ENCODE measurements around the gene CGB2. TPM values are rescaled to one million over a fixed set of nuclear protein-coding genes. Genes with fewer than 3 reads are reported as not detected.

The CGB2 gene
- total and polyA plus RNA-seq, 9 of the 15 experiments (the other 6 are each of a cell fraction or from before 2014, with no cell fraction given), result 0.22 TPM; not detected in 8

DNA sequence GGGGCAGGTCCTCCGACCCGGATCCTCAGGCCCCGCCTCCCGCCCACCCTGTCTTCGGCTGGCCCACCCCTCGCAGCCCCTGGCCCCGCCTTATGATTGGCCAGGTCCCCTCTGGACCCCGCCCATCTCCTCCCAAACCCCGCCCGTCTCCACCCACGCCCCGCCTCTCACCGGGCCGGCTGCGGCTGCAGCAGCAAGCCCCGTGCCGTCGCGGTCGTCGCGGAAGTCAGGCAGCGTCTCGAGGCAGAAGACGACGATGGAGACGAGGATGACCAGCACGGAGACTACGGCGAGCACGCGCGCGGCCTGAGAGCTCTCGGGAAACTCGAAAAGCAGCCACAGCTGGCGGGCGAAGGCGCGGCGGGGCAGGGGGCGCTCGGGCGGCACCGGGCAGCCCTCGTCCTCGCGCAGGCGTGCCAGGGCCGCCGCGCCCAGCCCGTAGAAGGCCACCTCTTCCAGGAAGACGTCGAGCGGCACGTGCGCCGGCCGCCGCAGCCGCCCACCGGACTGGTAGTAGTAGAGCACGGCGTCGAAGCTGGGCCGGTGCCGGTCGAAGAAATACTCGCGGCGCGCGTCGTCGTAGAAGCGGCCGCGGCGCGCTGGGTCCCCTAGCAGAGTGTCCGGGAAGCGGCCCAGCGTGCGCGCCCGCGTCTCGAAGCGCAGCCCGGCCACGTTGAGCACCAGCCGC is 40.3 kb downstream of the CGB2 start (continued):
- TF ChIP-seq, protein P1, sequence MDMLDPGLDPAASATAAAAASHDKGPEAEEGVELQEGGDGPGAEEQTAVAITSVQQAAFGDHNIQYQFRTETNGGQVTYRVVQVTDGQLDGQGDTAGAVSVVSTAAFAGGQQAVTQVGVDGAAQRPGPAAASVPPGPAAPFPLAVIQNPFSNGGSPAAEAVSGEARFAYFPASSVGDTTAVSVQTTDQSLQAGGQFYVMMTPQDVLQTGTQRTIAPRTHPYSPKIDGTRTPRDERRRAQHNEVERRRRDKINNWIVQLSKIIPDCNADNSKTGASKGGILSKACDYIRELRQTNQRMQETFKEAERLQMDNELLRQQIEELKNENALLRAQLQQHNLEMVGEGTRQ (CRISPR knock-in tag; IDR thresholded peaks at IDR 0.05), result no peak
- TF ChIP-seq PATZ1 (CRISPR knock-in tag; IDR thresholded peaks at IDR 0.05; ENCODE audit: borderline replicate concordance) (no peak), BACH1 (tag; IDR thresholded peaks at IDR 0.05) (no peak), CXXC5 (CRISPR knock-in tag; IDR thresholded peaks at IDR 0.05) (peak; percentile 28; the same call in 1 of the 2 replicates), ZNF124 (CRISPR knock-in tag; IDR thresholded peaks at IDR 0.05) (no peak), ZNF354B (CRISPR knock-in tag; IDR thresholded peaks at IDR 0.05) (no peak), RBFOX2 (IDR thresholded peaks at IDR 0.05; ENCODE audit: low read depth, low read length) (peak; percentile 40), ZBTB8A (IDR thresholded peaks at IDR 0.05; ENCODE audit: partially characterized antibody) (no peak), MYBL2 (IDR thresholded peaks at IDR 0.05; ENCODE audit: low read depth) (no peak), MYBL2 (CRISPR knock-in tag; IDR thresholded peaks at IDR 0.05; ENCODE audit: borderline replicate concordance) (no peak), CBX3 (IDR thresholded peaks at IDR 0.05; ENCODE audit: borderline replicate concordance in 1 of 2, low read length in 2 of 2) (peak in 1 of 2 experiments; percentile 32; a peak in 1 of 3 replicates), PCBP1 (IDR thresholded peaks at IDR 0.05; ENCODE audit: low read depth, low read length, poor library complexity, severe bottlenecking) (peak; percentile 56), HDAC1 (IDR thresholded peaks at IDR 0.05) (no peak), SOX6 (IDR thresholded peaks at IDR 0.05) (no peak), ARID2 (IDR thresholded peaks at IDR 0.05) (no peak), GATAD2B (IDR thresholded peaks at IDR 0.05; ENCODE audit: borderline replicate concordance) (no peak), ZNF133 (CRISPR knock-in tag; IDR thresholded peaks at IDR 0.05) (no peak), FOXK1 (CRISPR knock-in tag; IDR thresholded peaks at IDR 0.05; ENCODE audit: borderline replicate concordance) (no peak), ZNF174 (CRISPR knock-in tag; IDR thresholded peaks at IDR 0.05) (no peak), ZKSCAN1 (IDR thresholded peaks at IDR 0.05; ENCODE audit: low read depth, low read length) (no peak)
- TF ChIP-seq, protein P2, sequence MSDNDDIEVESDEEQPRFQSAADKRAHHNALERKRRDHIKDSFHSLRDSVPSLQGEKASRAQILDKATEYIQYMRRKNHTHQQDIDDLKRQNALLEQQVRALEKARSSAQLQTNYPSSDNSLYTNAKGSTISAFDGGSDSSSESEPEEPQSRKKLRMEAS (CRISPR knock-in tag; IDR thresholded peaks at IDR 0.05), result 0 out of 2 replicates have a peak, but pooled peaks have one; percentile 35
- TF ChIP-seq, protein P3, sequence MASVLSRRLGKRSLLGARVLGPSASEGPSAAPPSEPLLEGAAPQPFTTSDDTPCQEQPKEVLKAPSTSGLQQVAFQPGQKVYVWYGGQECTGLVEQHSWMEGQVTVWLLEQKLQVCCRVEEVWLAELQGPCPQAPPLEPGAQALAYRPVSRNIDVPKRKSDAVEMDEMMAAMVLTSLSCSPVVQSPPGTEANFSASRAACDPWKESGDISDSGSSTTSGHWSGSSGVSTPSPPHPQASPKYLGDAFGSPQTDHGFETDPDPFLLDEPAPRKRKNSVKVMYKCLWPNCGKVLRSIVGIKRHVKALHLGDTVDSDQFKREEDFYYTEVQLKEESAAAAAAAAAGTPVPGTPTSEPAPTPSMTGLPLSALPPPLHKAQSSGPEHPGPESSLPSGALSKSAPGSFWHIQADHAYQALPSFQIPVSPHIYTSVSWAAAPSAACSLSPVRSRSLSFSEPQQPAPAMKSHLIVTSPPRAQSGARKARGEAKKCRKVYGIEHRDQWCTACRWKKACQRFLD (CRISPR knock-in tag; IDR thresholded peaks at IDR 0.05), result no peak
- TF ChIP-seq, protein P4, sequence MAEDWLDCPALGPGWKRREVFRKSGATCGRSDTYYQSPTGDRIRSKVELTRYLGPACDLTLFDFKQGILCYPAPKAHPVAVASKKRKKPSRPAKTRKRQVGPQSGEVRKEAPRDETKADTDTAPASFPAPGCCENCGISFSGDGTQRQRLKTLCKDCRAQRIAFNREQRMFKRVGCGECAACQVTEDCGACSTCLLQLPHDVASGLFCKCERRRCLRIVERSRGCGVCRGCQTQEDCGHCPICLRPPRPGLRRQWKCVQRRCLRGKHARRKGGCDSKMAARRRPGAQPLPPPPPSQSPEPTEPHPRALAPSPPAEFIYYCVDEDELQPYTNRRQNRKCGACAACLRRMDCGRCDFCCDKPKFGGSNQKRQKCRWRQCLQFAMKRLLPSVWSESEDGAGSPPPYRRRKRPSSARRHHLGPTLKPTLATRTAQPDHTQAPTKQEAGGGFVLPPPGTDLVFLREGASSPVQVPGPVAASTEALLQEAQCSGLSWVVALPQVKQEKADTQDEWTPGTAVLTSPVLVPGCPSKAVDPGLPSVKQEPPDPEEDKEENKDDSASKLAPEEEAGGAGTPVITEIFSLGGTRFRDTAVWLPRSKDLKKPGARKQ (CRISPR knock-in tag; IDR thresholded peaks at IDR 0.05), result peak; percentile 84; the same call in 1 of the 2 replicates

Measured in K562 (cell line).